ENCODE measurements around the gene PPP2R2B. TPM values are rescaled to one million over a fixed set of nuclear protein-coding genes. Genes with fewer than 3 reads are reported as not detected.

Gene PPP2R2B
- polyA plus RNA-seq, 3 donors = 0.08 TPM; not detected in 2

DNA sequence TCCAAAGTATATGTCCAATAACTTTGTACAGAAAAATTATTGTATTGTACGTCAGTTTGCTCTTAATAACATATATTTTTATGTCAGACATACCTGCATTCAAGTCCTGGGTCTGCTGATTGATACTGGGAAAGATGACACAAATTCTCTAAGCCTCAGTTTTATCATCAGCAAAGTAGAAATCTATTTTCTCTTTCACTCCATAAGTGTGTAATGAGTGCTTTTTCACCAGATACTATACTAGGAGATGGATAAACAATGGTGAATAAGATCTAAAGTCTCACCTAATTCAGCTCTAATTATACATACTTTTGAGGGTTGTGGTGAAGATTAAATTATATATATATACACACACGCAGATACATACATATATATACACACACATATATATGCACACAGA is 12.3 kb downstream of the PPP2R2B start:
- peaks cover 0 to under 1% (median 0%) of the 10 kb centered on the region in 7 donors for H3K9me3 Mint-ChIP-seq
- no peak overlapping the region for H3K4me3 Mint-ChIP-seq
- H3K27me3 Mint-ChIP-seq (ENCODE audit: low read depth in 3 of 3) = peaks cover 0 to 1% (median under 1%) of the 10 kb centered on the region in 3 donors
- Histone ChIP-seq H3K4me1 (ENCODE audit: control insufficient read depth in 1 of 2, insufficient read depth in 2 of 2, low read length in 2 of 2) (no peaks in the 10 kb centered on the region), H4K20me1 (ENCODE audit: insufficient read depth, low read length) (no peaks in the 10 kb centered on the region), H3K4me3 (replicated peaks in 1 of 3; ENCODE audit: low read depth in 2 of 3, low read length in 3 of 3) (no peak overlapping the region), H2AFZ (ENCODE audit: insufficient read depth, low read depth, low read length, poor library complexity, severe bottlenecking) (no peak overlapping the region), H3K9me3 (replicated peaks in 1 of 2; ENCODE audit: control insufficient read depth in 1 of 2, insufficient read depth in 1 of 2, low read length in 2 of 2) (no peaks in the 10 kb centered on the region), H3K36me3 (replicated peaks in 1 of 2; ENCODE audit: control insufficient read depth in 1 of 2, insufficient read depth in 2 of 2, low read length in 2 of 2) (no peaks in the 10 kb centered on the region), H3K79me2 (ENCODE audit: insufficient read depth, low read length) (no peaks in the 10 kb centered on the region), H3K27ac (ENCODE audit: low read depth in 1 of 2, low read length in 2 of 2) (no peak overlapping the region), H3K9ac (ENCODE audit: insufficient read depth, low read length, poor library complexity, severe bottlenecking) (no peak overlapping the region), H3K27me3 (ENCODE audit: control insufficient read depth in 2 of 2, insufficient read depth in 2 of 2, low read length in 2 of 2) (no peaks in the 10 kb centered on the region), H3K4me2 (replicated peaks; ENCODE audit: extremely low read depth, low read length, poor library complexity, severe bottlenecking) (no peak overlapping the region)
- WGBS (ENCODE audit: insufficient coverage) = no CpG with 5 or more reads among the region's 2 CpGs
- intact Hi-C loops (cut with micrococcal nuclease) = no loop called here
- DNase-seq = no peak
- TF ChIP-seq, protein P1, sequence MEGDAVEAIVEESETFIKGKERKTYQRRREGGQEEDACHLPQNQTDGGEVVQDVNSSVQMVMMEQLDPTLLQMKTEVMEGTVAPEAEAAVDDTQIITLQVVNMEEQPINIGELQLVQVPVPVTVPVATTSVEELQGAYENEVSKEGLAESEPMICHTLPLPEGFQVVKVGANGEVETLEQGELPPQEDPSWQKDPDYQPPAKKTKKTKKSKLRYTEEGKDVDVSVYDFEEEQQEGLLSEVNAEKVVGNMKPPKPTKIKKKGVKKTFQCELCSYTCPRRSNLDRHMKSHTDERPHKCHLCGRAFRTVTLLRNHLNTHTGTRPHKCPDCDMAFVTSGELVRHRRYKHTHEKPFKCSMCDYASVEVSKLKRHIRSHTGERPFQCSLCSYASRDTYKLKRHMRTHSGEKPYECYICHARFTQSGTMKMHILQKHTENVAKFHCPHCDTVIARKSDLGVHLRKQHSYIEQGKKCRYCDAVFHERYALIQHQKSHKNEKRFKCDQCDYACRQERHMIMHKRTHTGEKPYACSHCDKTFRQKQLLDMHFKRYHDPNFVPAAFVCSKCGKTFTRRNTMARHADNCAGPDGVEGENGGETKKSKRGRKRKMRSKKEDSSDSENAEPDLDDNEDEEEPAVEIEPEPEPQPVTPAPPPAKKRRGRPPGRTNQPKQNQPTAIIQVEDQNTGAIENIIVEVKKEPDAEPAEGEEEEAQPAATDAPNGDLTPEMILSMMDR (IDR thresholded peaks at IDR 0.05) = no peak
- H3K4me1 Mint-ChIP-seq = no peaks in the 10 kb centered on the region
- no peaks in the 10 kb centered on the region for H3K36me3 Mint-ChIP-seq
- H3K27ac Mint-ChIP-seq = no peak overlapping the region

GRCh38 chr5:146862641-146863040 is 15.9 kb downstream of the PPP2R2B start:
- no peak overlapping the region for H3K27ac Mint-ChIP-seq
- H3K27me3 Mint-ChIP-seq (ENCODE audit: low read depth in 3 of 3) = peaks cover 0 to 2% (median 1%) of the 10 kb centered on the region in 3 donors
- H3K36me3 ChIP-seq (replicated peaks in 1 of 2; ENCODE audit: control insufficient read depth in 1 of 2, insufficient read depth in 2 of 2, low read length in 2 of 2) = no peaks in the 10 kb centered on the region
- H3K4me1 Mint-ChIP-seq = no peaks in the 10 kb centered on the region
- no peaks in the 10 kb centered on the region for H3K4me1 ChIP-seq (ENCODE audit: control insufficient read depth in 1 of 2, insufficient read depth in 2 of 2, low read length in 2 of 2)
- no peak overlapping the region for H2AFZ ChIP-seq (ENCODE audit: insufficient read depth, low read depth, low read length, poor library complexity, severe bottlenecking)
- DNase-seq = no peak
- peaks cover 0 to 2% (median 0%) of the 10 kb centered on the region in 7 donors for H3K9me3 Mint-ChIP-seq
- H3K4me2 ChIP-seq (replicated peaks; ENCODE audit: extremely low read depth, low read length, poor library complexity, severe bottlenecking) = no peak overlapping the region
- no peak overlapping the region for H3K9ac ChIP-seq (ENCODE audit: insufficient read depth, low read length, poor library complexity, severe bottlenecking)
- no peaks in the 10 kb centered on the region for H3K9me3 ChIP-seq (replicated peaks in 1 of 2; ENCODE audit: control insufficient read depth in 1 of 2, insufficient read depth in 1 of 2, low read length in 2 of 2)
- no peak overlapping the region for H3K4me3 Mint-ChIP-seq
- H3K27ac ChIP-seq (ENCODE audit: low read depth in 1 of 2, low read length in 2 of 2) = no peak overlapping the region
- H3K79me2 ChIP-seq (ENCODE audit: insufficient read depth, low read length) = no peaks in the 10 kb centered on the region
- H3K27me3 ChIP-seq (ENCODE audit: control insufficient read depth in 2 of 2, insufficient read depth in 2 of 2, low read length in 2 of 2) = no peaks in the 10 kb centered on the region
- TF ChIP-seq, protein P1 (IDR thresholded peaks at IDR 0.05) = no peak
- no CpG with 5 or more reads among the region's 1 CpG for WGBS (ENCODE audit: insufficient coverage)
- H3K4me3 ChIP-seq (replicated peaks in 1 of 3; ENCODE audit: low read depth in 2 of 3, low read length in 3 of 3) = no peak overlapping the region
- no peaks in the 10 kb centered on the region for H4K20me1 ChIP-seq (ENCODE audit: insufficient read depth, low read length)
- no peaks in the 10 kb centered on the region for H3K36me3 Mint-ChIP-seq
- intact Hi-C loops (cut with micrococcal nuclease) = no loop called here
